Measurements from ENCODE around the gene EYA2.
A peak's percentile ranks its signal among the peaks of the same experiment; 100 is the strongest.

EYA2 gene

GRCh38 chr20:47058236-47058635 lies 163.6 kb downstream of the EYA2 start:
- peaks cover 35% of the 10 kb centered on the region for H3K4me1 Mint-ChIP-seq
- TF ChIP-seq CTCF (IDR thresholded peaks at IDR 0.05; ENCODE audit: unreplicated experiment in 3 of 3), result no peak
- no peak overlapping the region for H3K4me3 Mint-ChIP-seq
- peaks cover 10% of the 10 kb centered on the region for H3K9me3 Mint-ChIP-seq
- peaks cover 4% of the 10 kb centered on the region for H3K27me3 Mint-ChIP-seq (ENCODE audit: low read depth)
- peaks cover 3% of the 10 kb centered on the region for H3K36me3 Mint-ChIP-seq (ENCODE audit: low read depth)
- H3K27ac Mint-ChIP-seq, result no peak overlapping the region

GRCh38 chr20:47059536-47059935 lies 164.9 kb downstream of the EYA2 start:
- H3K4me1 Mint-ChIP-seq, result peaks cover 43% of the 10 kb centered on the region
- H3K36me3 Mint-ChIP-seq (ENCODE audit: low read depth), result peaks cover 5% of the 10 kb centered on the region
- no peak overlapping the region for H3K4me3 Mint-ChIP-seq
- peaks cover 12% of the 10 kb centered on the region for H3K9me3 Mint-ChIP-seq
- H3K27me3 Mint-ChIP-seq (ENCODE audit: low read depth), result peaks cover 4% of the 10 kb centered on the region
- no peak for TF ChIP-seq CTCF (IDR thresholded peaks at IDR 0.05; ENCODE audit: unreplicated experiment in 3 of 3)
- H3K27ac Mint-ChIP-seq, result peak overlapping the region in 1 of 3 experiments; percentile 27

GRCh38 chr20:47061549-47061948 lies 166.9 kb downstream of the EYA2 start:
- no peak for TF ChIP-seq CTCF (IDR thresholded peaks at IDR 0.05; ENCODE audit: unreplicated experiment in 3 of 3)
- peaks cover 40% of the 10 kb centered on the region for H3K4me1 Mint-ChIP-seq
- peaks cover 20% of the 10 kb centered on the region for H3K9me3 Mint-ChIP-seq
- H3K36me3 Mint-ChIP-seq (ENCODE audit: low read depth), result peaks cover 18% of the 10 kb centered on the region
- peak overlapping the region; percentile 24 to 74 (median 32) for H3K27ac Mint-ChIP-seq
- H3K4me3 Mint-ChIP-seq, result no peak overlapping the region
- peaks cover 4% of the 10 kb centered on the region for H3K27me3 Mint-ChIP-seq (ENCODE audit: low read depth)

- H3K27ac Mint-ChIP-seq, result peak overlapping the region; percentile 32 to 74 (median 43)
- peaks cover 27% of the 10 kb centered on the region for H3K9me3 Mint-ChIP-seq
- H3K36me3 Mint-ChIP-seq (ENCODE audit: low read depth), result peaks cover 24% of the 10 kb centered on the region
- peaks cover 41% of the 10 kb centered on the region for H3K4me1 Mint-ChIP-seq
- H3K27me3 Mint-ChIP-seq (ENCODE audit: low read depth), result peaks cover 4% of the 10 kb centered on the region
- peak overlapping the region in 1 of 3 experiments; percentile 6 for H3K4me3 Mint-ChIP-seq
- TF ChIP-seq CTCF (IDR thresholded peaks at IDR 0.05; ENCODE audit: unreplicated experiment in 3 of 3), result no peak
Measured at GRCh38 chr20:47062226-47062890, 167.7 kb downstream of the EYA2 start.

- peaks cover 36% of the 10 kb centered on the region for H3K9me3 Mint-ChIP-seq
- H3K27me3 Mint-ChIP-seq (ENCODE audit: low read depth), result peaks cover 4% of the 10 kb centered on the region
Measured at GRCh38 chr20:47063407-47063806, 168.8 kb downstream of the EYA2 start.

More at GRCh38 chr20:47063407-47063806, 168.8 kb downstream of the EYA2 start:
- no peak overlapping the region for H3K4me3 Mint-ChIP-seq
- H3K27ac Mint-ChIP-seq, result peak overlapping the region; percentile 26 to 74 (median 32)
- peaks cover 37% of the 10 kb centered on the region for H3K4me1 Mint-ChIP-seq
- TF ChIP-seq CTCF (IDR thresholded peaks at IDR 0.05; ENCODE audit: unreplicated experiment in 3 of 3), result no peak
- peaks cover 32% of the 10 kb centered on the region for H3K36me3 Mint-ChIP-seq (ENCODE audit: low read depth)

Measured in nephron (organoid).